GM12878 (cell line): ENCODE results near the gene FANCD2OS. TPM values are rescaled to one million over a fixed set of nuclear protein-coding genes. Genes with fewer than 3 reads are reported as not detected.
A peak's percentile ranks its signal among the peaks of the same experiment; 100 is the strongest.

Source experiments
- ATAC-seq: fragments of 200-7000 bp; cut with Tn5 transposase; 3 replicates; pipeline ENCODE4 v1.9.1; 2020; ENCODE audit warnings: mild to moderate bottlenecking, moderate library complexity
- BruUV-seq: library from RNA; stranded (reverse); fragments of 400-500 nt; replicated peaks from 2 replicates; lab custom pipeline; 2021; lab: Mats Ljungman, UMichigan
- CTCF ChIA-PET: fragments of 300-600 bp; sonication (Branson Sonifier 250); formaldehyde crosslinking; extraction: SDS; loops from one replicate; lab custom pipeline; 2021; ENCODE audit warnings: inconsistent platforms; lab: Yijun Ruan, JAX
- POLR2A ChIA-PET: fragments of 350-600 bp; formaldehyde crosslinking; extraction: SDS; loops from one replicate; lab custom pipeline; 2021; ENCODE audit warnings: inconsistent platforms; lab: Charles Lee
- RAD21 ChIA-PET: fragments of 300-600 bp; sonication (Branson Sonifier 250); formaldehyde crosslinking; loops from one replicate; lab custom pipeline; 2023; ENCODE audit warnings: antibody characterized with exemption; ENCODE audit not compliant: unreplicated experiment; lab: Charles Lee
- SMC1A ChIA-PET: fragments of 300-600 bp; sonication (Branson Sonifier 250); formaldehyde crosslinking; loops from one replicate; lab custom pipeline; 2023; ENCODE audit not compliant: unreplicated experiment, uncharacterized antibody; lab: Charles Lee
- DNase-seq: peaks from one replicate; pipeline ENCODE4 v3.0.0-alpha.2; 2011; ENCODE audit warnings: low read depth, low spot score
- FAIRE-seq: peaks from 3 replicates; lab custom pipeline; 2011; peaks lifted over from hg19 to GRCh38; lab: Jason Lieb, UNC
- H2AFZ ChIP-seq: 2 replicates; pipeline ENCODE4 v1.6.0; 2011; ENCODE audit warnings: low read depth, low read length, control low read depth; ENCODE audit not compliant: control insufficient read depth
- H3K27ac ChIP-seq: 2 replicates; pipeline ENCODE4 v1.5.1; 2011; ENCODE audit warnings: control low read depth; ENCODE audit not compliant: control insufficient read depth, insufficient read depth
- H3K27me3 ChIP-seq, 2 experiments: replicated peaks in 1 of 2; 2 replicates each; pipeline versions ENCODE4 v1.6.0 to v1.6.1; 2011; ENCODE audit warnings: low read length in 1 of 2; ENCODE audit not compliant: control insufficient read depth in 2 of 2, insufficient read depth in 2 of 2
- H3K36me3 ChIP-seq, 2 experiments: 2 replicates each; pipeline ENCODE4 v1.5.1; 2011; ENCODE audit warnings: low read length in 1 of 2; ENCODE audit not compliant: control insufficient read depth in 2 of 2, insufficient read depth in 2 of 2
- H3K4me1 ChIP-seq: 2 replicates; pipeline ENCODE4 v1.6.1; 2011; ENCODE audit warnings: mild to moderate bottlenecking, low read length, moderate library complexity, mixed read lengths; ENCODE audit not compliant: control insufficient read depth, insufficient read depth
- H3K4me2 ChIP-seq: 2 replicates; pipeline ENCODE4 v1.6.0; 2011; ENCODE audit warnings: control low read depth; ENCODE audit not compliant: control insufficient read depth, insufficient read depth
- H3K4me3 ChIP-seq: fragments of 200-600 bp; sonication (generic); 2 replicates; pipeline ENCODE4 v1.5.1; 2016
- H3K79me2 ChIP-seq: 2 replicates; pipeline ENCODE4 v1.6.0; 2011; ENCODE audit warnings: low read length; ENCODE audit not compliant: control insufficient read depth, insufficient read depth
- H3K9ac ChIP-seq: 2 replicates; pipeline ENCODE4 v1.8.0; 2011; ENCODE audit warnings: low read length, control low read depth, mixed read lengths; ENCODE audit not compliant: control insufficient read depth, insufficient read depth
- H3K9me3 ChIP-seq: replicated peaks from 3 replicates; pipeline ENCODE4 v1.5.1; 2011; ENCODE audit warnings: mild to moderate bottlenecking, low read length; ENCODE audit not compliant: control insufficient read depth, insufficient read depth
- H4K20me1 ChIP-seq: 2 replicates; pipeline ENCODE4 v1.6.0; 2011; ENCODE audit not compliant: control insufficient read depth, insufficient read depth
- ATF3 ChIP-seq: IDR thresholded peaks from 2 replicates; pipeline ENCODE4 v1.6.1; 2011; ENCODE audit warnings: low read depth, mild to moderate bottlenecking, low read length, moderate library complexity, borderline replicate concordance; ENCODE audit errors: extremely low read depth
- CREB1 ChIP-seq: IDR thresholded peaks from 2 replicates; pipeline ENCODE4 v1.6.1; 2012; ENCODE audit warnings: low read depth, mild to moderate bottlenecking, inconsistent platforms
- CREM ChIP-seq: IDR thresholded peaks from 2 replicates; pipeline ENCODE4 v1.6.1; 2014; ENCODE audit warnings: antibody characterized with exemption, low read depth
- ESRRA ChIP-seq: IDR thresholded peaks from 2 replicates; pipeline ENCODE4 v1.6.1; 2012; ENCODE audit warnings: mild to moderate bottlenecking, low read length, improper control_type of control experiment
- FOXM1 ChIP-seq: IDR thresholded peaks from 2 replicates; pipeline ENCODE4 v1.6.1; 2012; ENCODE audit warnings: low read depth, mild to moderate bottlenecking, inconsistent platforms, low read length, moderate library complexity
- GABPA ChIP-seq: IDR thresholded peaks from 2 replicates; pipeline ENCODE4 v1.6.1; 2014; ENCODE audit warnings: antibody characterized with exemption, low read depth, mild to moderate bottlenecking, inconsistent platforms
- IRF4 ChIP-seq: IDR thresholded peaks from 2 replicates; pipeline ENCODE4 v1.6.1; 2011; ENCODE audit warnings: low read depth, low read length
- POLR2A ChIP-seq: IDR thresholded peaks from 2 replicates; pipeline ENCODE4 v1.6.1; 2011; ENCODE audit warnings: low read depth, mild to moderate bottlenecking, low read length
- POLR2AphosphoS2 ChIP-seq: IDR thresholded peaks from 2 replicates; pipeline ENCODE4 v1.6.1; 2011; ENCODE audit warnings: low read depth, mild to moderate bottlenecking, low read length, improper control_type of control experiment, moderate library complexity
- POLR2AphosphoS5 ChIP-seq: IDR thresholded peaks from 2 replicates; pipeline ENCODE4 v1.6.1; 2011; ENCODE audit warnings: mild to moderate bottlenecking, low read length, inconsistent platforms
- RFX5 ChIP-seq: IDR thresholded peaks from 2 replicates; pipeline ENCODE4 v1.6.1; 2011; ENCODE audit warnings: low read depth, low read length, improper control_type of control experiment
- TAF1 ChIP-seq: IDR thresholded peaks from 2 replicates; pipeline ENCODE4 v1.6.1; 2011; ENCODE audit warnings: mild to moderate bottlenecking, low read depth, low read length, borderline replicate concordance
- YBX1 ChIP-seq: fragments of 450-650 bp; IDR thresholded peaks from 2 replicates; pipeline ENCODE4 v1.6.1; 2016; ENCODE audit warnings: antibody characterized with exemption
- ZZZ3 ChIP-seq: IDR thresholded peaks from 2 replicates; pipeline ENCODE4 v1.6.1; 2011; ENCODE audit warnings: low read depth; ENCODE audit not compliant: control insufficient read depth, insufficient read length
- WGBS: methylation state at CpG from one replicate; pipeline ENCODE4 v1.1.6; 2016; ENCODE audit warnings: low lambda C conversion rate; ENCODE audit not compliant: insufficient replicate concordance, insufficient coverage; ENCODE audit errors: missing lambda C conversion rate; 5-methylcytosine and 5-hydroxymethylcytosine counted together
- in situ Hi-C: fragments of 300-500 bp; cut with MboI; formaldehyde crosslinking; loops from 9 replicates; pipeline ENCODE4 v1.14.3; 2018; ENCODE audit warnings: mixed read lengths
- intact Hi-C: fragments of 100-400 bp; cut with micrococcal nuclease; formaldehyde crosslinking; loops from one replicate; pipeline ENCODE4 v1.14.2; 2022; ENCODE audit not compliant: unreplicated experiment
- polyA plus RNA-seq, 11 experiments: library from polyadenylated mRNA; depleted of rRNA in 4 of 11; unstranded in 6 of 11; stranded (reverse) in 5 of 11; fragments of >200 nt; fragmentation: Nextera tagmentation in 4 of 11; fragmentation: Illumina TruSeq in 1 of 11; extraction: Ambion mirVana in 4 of 11; extraction: Trizol in 1 of 11; gene quantifications; 1 replicate in 1 of 11; 2 replicates in 10 of 11; pipeline versions ENCODE4 v1.2.1 to v1.2.3, GENCODE V29; 2011 to 2016; ENCODE audit warnings: inconsistent platforms in 2 of 11, missing spikeins in 2 of 11, low read depth in 1 of 11
- total RNA-seq, 4 experiments: library from RNA; depleted of rRNA in 3 of 4; stranded (reverse); fragments of >200 nt in 3 of 4; fragmentation: Illumina TruSeq in 1 of 4; extraction: Trizol in 1 of 4; gene quantifications; 2 replicates each; pipeline versions ENCODE4 v1.2.1 to v1.2.3, GENCODE V29; 2013 to 2021

Gene FANCD2OS
- total and polyA plus RNA-seq, 10 of the 15 experiments (the other 5 are each of a cell fraction or from before 2014, with no cell fraction given) = 0.38 to 0.42 TPM; not detected in 8

GRCh38 chr3:10155123-10155472 is 47.0 kb upstream of the FANCD2OS start (continued):
- TF ChIP-seq CREB1 = no peak
- no peak for TF ChIP-seq ATF3
- no peak for TF ChIP-seq ESRRA
- TF ChIP-seq ZZZ3 = no peak
- TF ChIP-seq GABPA = no peak
- no peak for TF ChIP-seq RFX5
- no peak for TF ChIP-seq CREM
- no peak for TF ChIP-seq TAF1

- Histone ChIP-seq H3K4me2 (no peak overlapping the region), H3K4me1 (no peaks in the 10 kb centered on the region), H2AFZ (no peak overlapping the region), H3K9me3 (no peaks in the 10 kb centered on the region; the same call in 2 of the 3 replicates), H3K79me2 (peaks cover 2% of the 10 kb centered on the region), H3K27me3 (no peaks in the 10 kb centered on the region), H3K9ac (no peak overlapping the region), H4K20me1 (no peaks in the 10 kb centered on the region), H3K4me3 (no peak overlapping the region), H3K36me3 (peaks cover 7 to 17% of the 10 kb centered on the region in 2 experiments), H3K27ac (no peak overlapping the region)
- BruUV-seq = no TSS peak
- 86% methylated on average over 14 of the region's 14 CpGs for WGBS
- CTCF ChIA-PET = no interaction called here
- peak; percentile 38 for ATAC-seq
- intact Hi-C loops (no loop called here), in situ Hi-C loops (no loop called here)
- FAIRE-seq = no peak
- DNase-seq = no peak
- POLR2A ChIA-PET = interaction anchor here (0.6 kb wide), 1 partner anchor 97 kb away, joined by 3 read pairs; no protein-coding TSS in a partner anchor
- SMC1A ChIA-PET = interaction anchor here (1.2 kb wide), 1 partner anchor 13 kb away, joined by 3 read pairs; the partner anchor contains the start of gene VHL
- no peak for TF ChIP-seq YBX1
- TF ChIP-seq FOXM1 = 0 out of 2 replicates have a peak, but pooled peaks have one; percentile 21
- TF ChIP-seq POLR2AphosphoS5 = peak; percentile 31; the same call in 1 of the 2 replicates
- 0 out of 2 replicates have a peak, but pooled peaks have one; percentile 14 for TF ChIP-seq POLR2AphosphoS2
- TF ChIP-seq POLR2A = peak; percentile 58
- TF ChIP-seq IRF4 = no peak
- RAD21 ChIA-PET = no interaction called here
Observed at GRCh38 chr3:10154335-10155122, 46.5 kb upstream of the FANCD2OS start.
